ENCODE measurements around the gene RPL5.

DNA sequence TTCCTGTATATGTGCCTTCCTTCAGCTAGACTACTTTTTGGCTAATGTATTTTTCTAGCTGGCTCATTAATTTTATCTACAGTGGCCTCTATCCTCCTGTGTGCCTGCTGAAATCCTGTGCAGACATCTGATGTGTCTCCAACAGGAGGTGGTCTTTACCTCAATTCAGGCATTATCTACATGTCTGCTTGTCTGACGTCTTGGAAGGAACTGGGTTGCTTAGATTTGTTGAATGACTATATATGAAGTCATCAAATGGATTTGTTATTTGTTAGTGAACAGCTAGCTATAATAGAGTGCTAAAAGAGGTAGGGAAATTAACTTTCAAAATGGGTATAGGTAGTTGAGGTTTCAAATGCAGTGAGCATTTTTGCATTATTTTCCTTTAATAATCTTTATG lies 6.7 kb downstream of the RPL5 start:
- TF ChIP-seq, protein P1, sequence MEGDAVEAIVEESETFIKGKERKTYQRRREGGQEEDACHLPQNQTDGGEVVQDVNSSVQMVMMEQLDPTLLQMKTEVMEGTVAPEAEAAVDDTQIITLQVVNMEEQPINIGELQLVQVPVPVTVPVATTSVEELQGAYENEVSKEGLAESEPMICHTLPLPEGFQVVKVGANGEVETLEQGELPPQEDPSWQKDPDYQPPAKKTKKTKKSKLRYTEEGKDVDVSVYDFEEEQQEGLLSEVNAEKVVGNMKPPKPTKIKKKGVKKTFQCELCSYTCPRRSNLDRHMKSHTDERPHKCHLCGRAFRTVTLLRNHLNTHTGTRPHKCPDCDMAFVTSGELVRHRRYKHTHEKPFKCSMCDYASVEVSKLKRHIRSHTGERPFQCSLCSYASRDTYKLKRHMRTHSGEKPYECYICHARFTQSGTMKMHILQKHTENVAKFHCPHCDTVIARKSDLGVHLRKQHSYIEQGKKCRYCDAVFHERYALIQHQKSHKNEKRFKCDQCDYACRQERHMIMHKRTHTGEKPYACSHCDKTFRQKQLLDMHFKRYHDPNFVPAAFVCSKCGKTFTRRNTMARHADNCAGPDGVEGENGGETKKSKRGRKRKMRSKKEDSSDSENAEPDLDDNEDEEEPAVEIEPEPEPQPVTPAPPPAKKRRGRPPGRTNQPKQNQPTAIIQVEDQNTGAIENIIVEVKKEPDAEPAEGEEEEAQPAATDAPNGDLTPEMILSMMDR (IDR thresholded peaks at IDR 0.05): no peak
- TF ChIP-seq EZH2 (IDR thresholded peaks at IDR 0.05; ENCODE audit: borderline replicate concordance, insufficient read depth, low read depth, low read length, poor library complexity, severe bottlenecking): no peak
